ENCODE measurements around the gene CACNA1C. TPM values are rescaled to one million over a fixed set of nuclear protein-coding genes. Genes with fewer than 3 reads are reported as not detected.

Gene CACNA1C
- total and polyA plus RNA-seq, 2 donors (not counting 1 experiment from before 2014, with no cell fraction given) = 7.6 to 11.4 TPM

DNA sequence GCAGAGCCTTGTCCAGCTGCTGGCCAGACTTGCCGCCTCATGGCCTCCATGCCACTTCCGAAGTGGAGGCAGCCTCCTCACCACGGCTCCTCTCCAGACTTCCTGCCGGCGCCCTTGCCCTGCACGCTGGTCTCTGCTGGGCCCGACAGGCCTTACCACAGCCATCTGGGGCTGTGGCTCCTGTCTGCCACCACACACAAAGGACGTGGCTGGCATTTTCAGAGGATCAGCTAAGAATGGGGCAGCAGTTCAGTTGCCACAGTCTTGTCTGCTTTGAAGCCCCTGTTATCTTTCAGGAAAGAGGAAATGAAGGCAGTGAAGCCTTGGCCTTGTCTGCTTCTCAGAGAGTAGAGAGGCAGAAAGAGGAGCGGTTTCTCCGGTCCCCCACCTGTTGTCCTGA is 564.0 kb downstream of the CACNA1C start:
- Histone ChIP-seq H3K79me2 (ENCODE audit: control insufficient read depth, insufficient read depth, low read length) (no peaks in the 10 kb centered on the region), H3K9me3 (ENCODE audit: control insufficient read depth, insufficient read depth, low read depth, low read length) (no peaks in the 10 kb centered on the region), H3K4me3 (replicated peaks in 1 of 4; ENCODE audit: control extremely low read depth in 1 of 4, insufficient read depth in 1 of 4, low read depth in 3 of 4, low read length in 4 of 4) (no peak overlapping the region), H3K4me2 (ENCODE audit: extremely low read depth, insufficient read depth, low read length) (no peak overlapping the region), H3K9ac (ENCODE audit: insufficient read depth, low read length) (no peak overlapping the region), H3K27me3 (ENCODE audit: control insufficient read depth, insufficient read depth, low read length) (no peaks in the 10 kb centered on the region), H4K20me1 (ENCODE audit: control insufficient read depth, extremely low read depth, insufficient read depth, low read length) (no peaks in the 10 kb centered on the region), H2AFZ (ENCODE audit: low read length) (no peak overlapping the region), H3K4me1 (ENCODE audit: control insufficient read depth, extremely low read depth, insufficient read depth, low read length) (peaks cover 20% of the 10 kb centered on the region), H3K36me3 (ENCODE audit: control insufficient read depth, insufficient read depth, low read length) (no peaks in the 10 kb centered on the region), H3K27ac (ENCODE audit: insufficient read depth, low read length) (no peak overlapping the region)
- no peak for DNase-seq (ENCODE audit: low read depth in 2 of 2)
- TF ChIP-seq, protein P1, sequence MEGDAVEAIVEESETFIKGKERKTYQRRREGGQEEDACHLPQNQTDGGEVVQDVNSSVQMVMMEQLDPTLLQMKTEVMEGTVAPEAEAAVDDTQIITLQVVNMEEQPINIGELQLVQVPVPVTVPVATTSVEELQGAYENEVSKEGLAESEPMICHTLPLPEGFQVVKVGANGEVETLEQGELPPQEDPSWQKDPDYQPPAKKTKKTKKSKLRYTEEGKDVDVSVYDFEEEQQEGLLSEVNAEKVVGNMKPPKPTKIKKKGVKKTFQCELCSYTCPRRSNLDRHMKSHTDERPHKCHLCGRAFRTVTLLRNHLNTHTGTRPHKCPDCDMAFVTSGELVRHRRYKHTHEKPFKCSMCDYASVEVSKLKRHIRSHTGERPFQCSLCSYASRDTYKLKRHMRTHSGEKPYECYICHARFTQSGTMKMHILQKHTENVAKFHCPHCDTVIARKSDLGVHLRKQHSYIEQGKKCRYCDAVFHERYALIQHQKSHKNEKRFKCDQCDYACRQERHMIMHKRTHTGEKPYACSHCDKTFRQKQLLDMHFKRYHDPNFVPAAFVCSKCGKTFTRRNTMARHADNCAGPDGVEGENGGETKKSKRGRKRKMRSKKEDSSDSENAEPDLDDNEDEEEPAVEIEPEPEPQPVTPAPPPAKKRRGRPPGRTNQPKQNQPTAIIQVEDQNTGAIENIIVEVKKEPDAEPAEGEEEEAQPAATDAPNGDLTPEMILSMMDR (conservative IDR thresholded peaks at IDR 0.05 in 1 of 2, IDR thresholded peaks at IDR 0.05 in 1 of 2; ENCODE audit: low read depth in 1 of 2, low read length in 2 of 2) = no peak
- TF ChIP-seq EZH2 (IDR thresholded peaks at IDR 0.05; ENCODE audit: low read length, missing control alignments) = no peak

DNA sequence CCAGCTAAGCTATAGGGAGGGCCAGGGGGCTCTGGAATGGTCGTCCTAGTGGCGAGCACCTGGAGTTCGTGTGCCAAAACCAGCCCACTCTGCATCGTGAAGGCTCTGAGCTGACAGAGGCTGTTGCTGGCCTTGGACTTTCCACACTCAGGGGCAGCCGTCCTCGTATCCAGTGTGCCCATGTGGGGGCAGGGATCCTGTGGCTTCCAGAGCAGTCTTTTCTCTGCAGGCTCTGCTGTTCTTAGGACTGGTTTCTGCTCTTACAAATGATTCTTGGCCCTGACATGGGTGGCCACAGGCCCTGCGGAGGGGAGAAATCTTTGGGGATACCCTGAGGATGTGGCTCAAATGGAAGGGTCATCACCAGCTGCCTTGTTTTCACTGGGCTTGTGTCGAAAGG is 564.6 kb downstream of the CACNA1C start:
- TF ChIP-seq, protein P1 (conservative IDR thresholded peaks at IDR 0.05 in 1 of 2, IDR thresholded peaks at IDR 0.05 in 1 of 2; ENCODE audit: low read depth in 1 of 2, low read length in 2 of 2) = no peak
- H3K4me2 ChIP-seq (ENCODE audit: extremely low read depth, insufficient read depth, low read length) = no peak overlapping the region
- H3K9ac ChIP-seq (ENCODE audit: insufficient read depth, low read length) = no peak overlapping the region
- no peaks in the 10 kb centered on the region for H3K79me2 ChIP-seq (ENCODE audit: control insufficient read depth, insufficient read depth, low read length)
- H3K27me3 ChIP-seq (ENCODE audit: control insufficient read depth, insufficient read depth, low read length) = no peaks in the 10 kb centered on the region
- no peak overlapping the region for H3K4me3 ChIP-seq (replicated peaks in 1 of 4; ENCODE audit: control extremely low read depth in 1 of 4, insufficient read depth in 1 of 4, low read depth in 3 of 4, low read length in 4 of 4)
- no peak overlapping the region for H3K27ac ChIP-seq (ENCODE audit: insufficient read depth, low read length)
- H4K20me1 ChIP-seq (ENCODE audit: control insufficient read depth, extremely low read depth, insufficient read depth, low read length) = no peaks in the 10 kb centered on the region
- H3K9me3 ChIP-seq (ENCODE audit: control insufficient read depth, insufficient read depth, low read depth, low read length) = no peaks in the 10 kb centered on the region
- peaks cover 18% of the 10 kb centered on the region for H3K4me1 ChIP-seq (ENCODE audit: control insufficient read depth, extremely low read depth, insufficient read depth, low read length)
- no peak overlapping the region for H2AFZ ChIP-seq (ENCODE audit: low read length)
- no peaks in the 10 kb centered on the region for H3K36me3 ChIP-seq (ENCODE audit: control insufficient read depth, insufficient read depth, low read length)
- DNase-seq (ENCODE audit: low read depth in 2 of 2) = no peak

DNA sequence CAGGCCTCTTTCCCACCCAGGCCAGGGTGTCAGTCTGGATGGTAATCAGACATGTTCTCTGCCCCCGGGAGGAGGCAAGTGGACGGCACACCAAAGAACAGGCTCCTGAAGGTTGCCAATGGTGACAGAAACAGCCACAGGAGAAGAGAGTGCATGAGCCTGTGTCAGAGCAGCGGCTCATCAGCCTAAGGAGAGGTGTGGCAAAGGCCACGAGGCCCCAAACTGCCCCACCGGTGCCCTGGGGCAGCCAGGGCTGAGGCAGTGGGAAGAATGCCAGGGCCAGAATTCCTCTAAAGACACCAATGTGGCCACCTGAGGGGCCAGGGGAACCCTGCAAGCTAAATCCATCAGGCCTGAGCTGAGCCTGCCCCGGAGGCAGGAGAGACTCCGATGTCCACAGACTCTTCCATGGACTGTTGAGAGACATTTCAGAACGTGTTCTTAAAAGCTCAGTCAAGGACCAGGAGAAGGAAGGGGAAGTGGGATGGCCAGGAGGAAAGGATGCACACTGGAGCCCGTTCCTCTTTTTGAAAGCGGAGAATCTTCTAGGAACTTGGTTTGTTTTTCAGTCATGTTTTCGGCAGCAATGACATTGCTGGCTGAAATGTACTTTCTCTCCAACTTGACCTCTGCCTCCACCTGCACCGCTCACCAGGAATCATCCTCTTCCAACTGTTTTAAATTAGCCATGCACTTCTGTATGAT is 565.7 kb downstream of the CACNA1C start:
- H3K4me2 ChIP-seq (ENCODE audit: extremely low read depth, insufficient read depth, low read length) = no peak overlapping the region
- peaks cover 17% of the 10 kb centered on the region for H3K4me1 ChIP-seq (ENCODE audit: control insufficient read depth, extremely low read depth, insufficient read depth, low read length)

More for the DNA sequence above, 565.7 kb downstream of the CACNA1C start:
- TF ChIP-seq, protein P1 (conservative IDR thresholded peaks at IDR 0.05 in 1 of 2, IDR thresholded peaks at IDR 0.05 in 1 of 2; ENCODE audit: low read depth in 1 of 2, low read length in 2 of 2) = no peak
- TF ChIP-seq EZH2 (IDR thresholded peaks at IDR 0.05; ENCODE audit: low read length, missing control alignments) = no peak
- no peak overlapping the region for H3K27ac ChIP-seq (ENCODE audit: insufficient read depth, low read length)
- no peaks in the 10 kb centered on the region for H3K27me3 ChIP-seq (ENCODE audit: control insufficient read depth, insufficient read depth, low read length)
- no peak overlapping the region for H2AFZ ChIP-seq (ENCODE audit: low read length)
- H3K4me3 ChIP-seq (replicated peaks in 1 of 4; ENCODE audit: control extremely low read depth in 1 of 4, insufficient read depth in 1 of 4, low read depth in 3 of 4, low read length in 4 of 4) = no peak overlapping the region
- H3K9me3 ChIP-seq (ENCODE audit: control insufficient read depth, insufficient read depth, low read depth, low read length) = no peaks in the 10 kb centered on the region
- H3K9ac ChIP-seq (ENCODE audit: insufficient read depth, low read length) = no peak overlapping the region
- no peak for DNase-seq (ENCODE audit: low read depth in 2 of 2)
- no peaks in the 10 kb centered on the region for H3K36me3 ChIP-seq (ENCODE audit: control insufficient read depth, insufficient read depth, low read length)
- H4K20me1 ChIP-seq (ENCODE audit: control insufficient read depth, extremely low read depth, insufficient read depth, low read length) = no peaks in the 10 kb centered on the region
- no peaks in the 10 kb centered on the region for H3K79me2 ChIP-seq (ENCODE audit: control insufficient read depth, insufficient read depth, low read length)
